HepG2 (cell line): ENCODE measurements around the gene ADIPOR1.

Experiments used
- CEBPZ ChIP-seq: IDR thresholded peaks from 2 replicates; pipeline ENCODE4 v1.6.1; 2012; ENCODE audit warnings: low read length, improper control_type of control experiment
- CREB3 ChIP-seq: sonication (generic); formaldehyde crosslinking; IDR thresholded peaks from 2 replicates; pipeline ENCODE4 v1.5.0; 2020; ENCODE audit warnings: missing genetic modification reagents
- ESRRA ChIP-seq: sonication (generic); formaldehyde crosslinking; IDR thresholded peaks from 2 replicates; pipeline ENCODE4 v1.5.1; 2020; ENCODE audit warnings: mild to moderate bottlenecking, low read depth, missing genetic modification reagents
- EZH2 ChIP-seq: conservative IDR thresholded peaks from 2 replicates; pipeline ENCODE4 v1.6.1; 2012; ENCODE audit warnings: mild to moderate bottlenecking, low read depth, low read length, moderate library complexity
- MXD4 ChIP-seq: IDR thresholded peaks from 2 replicates; pipeline ENCODE4 v1.6.1; 2016; ENCODE audit warnings: mild to moderate bottlenecking, missing biosample characterization, missing genetic modification reagents
- PHF8 ChIP-seq: sonication (generic); formaldehyde crosslinking; IDR thresholded peaks from 2 replicates; pipeline ENCODE4 v1.5.0; 2020; ENCODE audit warnings: missing genetic modification reagents
- POLR2A ChIP-seq, 2 experiments: IDR thresholded peaks; 2 replicates each; pipeline ENCODE4 v1.6.1; 2011; ENCODE audit warnings: low read depth in 2 of 2, low read length in 2 of 2, mild to moderate bottlenecking in 1 of 2, moderate library complexity in 1 of 2; ENCODE audit not compliant: insufficient read depth in 1 of 2
- TBX2 ChIP-seq: sonication (generic); formaldehyde crosslinking; IDR thresholded peaks from 2 replicates; pipeline ENCODE4 v1.5.0; 2020; ENCODE audit warnings: missing genetic modification reagents, mild to moderate bottlenecking, borderline replicate concordance
- USF2 ChIP-seq, 2 experiments: sonication (generic) in 1 of 2; formaldehyde crosslinking in 1 of 2; IDR thresholded peaks; 2 replicates each; pipeline versions ENCODE4 v1.5.1 to v1.6.1; 2011 to 2020; ENCODE audit warnings: borderline replicate concordance in 1 of 2, low read depth in 1 of 2, low read length in 1 of 2, mild to moderate bottlenecking in 1 of 2, missing genetic modification reagents in 1 of 2, moderate library complexity in 1 of 2
- ZBED4 ChIP-seq: sonication (generic); formaldehyde crosslinking; IDR thresholded peaks from 2 replicates; pipeline ENCODE4 v1.4.0; 2020; ENCODE audit warnings: missing genetic modification reagents, borderline replicate concordance

- TF ChIP-seq USF2 (IDR thresholded peaks at IDR 0.05; ENCODE audit: low read depth, low read length): no peak
- TF ChIP-seq USF2 (CRISPR knock-in tag; IDR thresholded peaks at IDR 0.05; ENCODE audit: borderline replicate concordance): no peak
- no peak for TF ChIP-seq TBX2
- TF ChIP-seq MXD4 (CRISPR knock-in tag): no peak
- no peak for TF ChIP-seq CREB3
- TF ChIP-seq ESRRA (CRISPR knock-in tag): no peak
- TF ChIP-seq EZH2: no peak
- no peak for TF ChIP-seq POLR2A (IDR thresholded peaks at IDR 0.05; ENCODE audit: insufficient read depth in 1 of 2, low read depth in 2 of 2, low read length in 2 of 2)
- no peak for TF ChIP-seq ZBED4 (CRISPR knock-in tag)
- no peak for TF ChIP-seq CEBPZ
- TF ChIP-seq PHF8 (CRISPR knock-in tag): no peak
These were observed 42.3 kb upstream of the ADIPOR1 start for GRCh38 chr1:203000217-203000944.
